Omental fat pad (tissue), 4 donors: ENCODE results near the gene ABHD12. TPM values are rescaled to one million over a fixed set of nuclear protein-coding genes. Genes with fewer than 3 reads are reported as not detected.

Source experiments
- ATAC-seq: fragments of 150-250 bp; one replicate; pipeline ENCODE4 v1.9.1; 2016; ENCODE audit warnings: mild to moderate bottlenecking, moderate library complexity; ENCODE audit not compliant: low FRiP score
- DNase-seq: peaks from one replicate; pipeline ENCODE4 v3.0.0-alpha.2; 2019; ENCODE audit warnings: low spot score
- total RNA-seq, 4 donors: library from RNA; depleted of rRNA; stranded (reverse); fragments of >200 nt; gene quantifications; one replicate each; pipeline ENCODE4 v1.1.0, GENCODE V29; 2016
- TF ChIP-seq, protein P1 (sequence below), 3 donors: fragments of 450-650 bp; IDR thresholded peaks; one replicate each; pipeline ENCODE4 v1.5.1; 2016 to 2017; ENCODE audit warnings: antibody characterized with exemption in 3 of 3, mild to moderate bottlenecking in 3 of 3, moderate library complexity in 2 of 3

The ABHD12 gene
- total RNA-seq, 4 donors from 2014 or later = 30.3 to 46.3 (median 38.4) TPM

DNA sequence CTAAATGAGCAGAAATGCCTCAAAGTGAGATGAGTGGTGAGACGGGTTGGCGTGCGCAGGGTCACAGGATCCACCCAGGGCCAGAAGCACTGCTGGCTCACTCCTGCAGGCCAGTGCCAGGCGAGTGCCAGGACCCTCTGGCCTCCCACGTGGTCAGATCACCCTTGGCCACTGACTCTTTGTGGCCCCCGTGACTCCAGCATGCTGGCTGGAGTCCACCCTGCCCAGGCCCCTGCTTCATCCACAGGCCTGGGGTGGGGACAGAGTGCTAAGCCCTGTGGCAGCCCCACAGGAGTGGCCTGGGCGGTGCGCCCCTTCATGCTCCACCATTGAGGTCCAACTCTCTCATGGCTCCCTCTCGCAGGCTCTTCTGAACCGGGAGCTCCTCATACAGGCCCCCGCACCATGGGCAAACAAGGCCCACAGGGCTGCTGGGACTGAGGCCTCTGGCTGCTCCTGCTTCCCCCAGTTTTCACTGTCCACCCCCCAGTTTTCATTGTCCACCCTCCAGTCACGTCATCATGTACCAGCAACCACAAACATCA, 61.6 kb downstream of the ABHD12 start:
- no peak for ATAC-seq
- DNase-seq = no peak
- TF ChIP-seq, protein P1, sequence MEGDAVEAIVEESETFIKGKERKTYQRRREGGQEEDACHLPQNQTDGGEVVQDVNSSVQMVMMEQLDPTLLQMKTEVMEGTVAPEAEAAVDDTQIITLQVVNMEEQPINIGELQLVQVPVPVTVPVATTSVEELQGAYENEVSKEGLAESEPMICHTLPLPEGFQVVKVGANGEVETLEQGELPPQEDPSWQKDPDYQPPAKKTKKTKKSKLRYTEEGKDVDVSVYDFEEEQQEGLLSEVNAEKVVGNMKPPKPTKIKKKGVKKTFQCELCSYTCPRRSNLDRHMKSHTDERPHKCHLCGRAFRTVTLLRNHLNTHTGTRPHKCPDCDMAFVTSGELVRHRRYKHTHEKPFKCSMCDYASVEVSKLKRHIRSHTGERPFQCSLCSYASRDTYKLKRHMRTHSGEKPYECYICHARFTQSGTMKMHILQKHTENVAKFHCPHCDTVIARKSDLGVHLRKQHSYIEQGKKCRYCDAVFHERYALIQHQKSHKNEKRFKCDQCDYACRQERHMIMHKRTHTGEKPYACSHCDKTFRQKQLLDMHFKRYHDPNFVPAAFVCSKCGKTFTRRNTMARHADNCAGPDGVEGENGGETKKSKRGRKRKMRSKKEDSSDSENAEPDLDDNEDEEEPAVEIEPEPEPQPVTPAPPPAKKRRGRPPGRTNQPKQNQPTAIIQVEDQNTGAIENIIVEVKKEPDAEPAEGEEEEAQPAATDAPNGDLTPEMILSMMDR (IDR thresholded peaks at IDR 0.05) = no peak

DNA sequence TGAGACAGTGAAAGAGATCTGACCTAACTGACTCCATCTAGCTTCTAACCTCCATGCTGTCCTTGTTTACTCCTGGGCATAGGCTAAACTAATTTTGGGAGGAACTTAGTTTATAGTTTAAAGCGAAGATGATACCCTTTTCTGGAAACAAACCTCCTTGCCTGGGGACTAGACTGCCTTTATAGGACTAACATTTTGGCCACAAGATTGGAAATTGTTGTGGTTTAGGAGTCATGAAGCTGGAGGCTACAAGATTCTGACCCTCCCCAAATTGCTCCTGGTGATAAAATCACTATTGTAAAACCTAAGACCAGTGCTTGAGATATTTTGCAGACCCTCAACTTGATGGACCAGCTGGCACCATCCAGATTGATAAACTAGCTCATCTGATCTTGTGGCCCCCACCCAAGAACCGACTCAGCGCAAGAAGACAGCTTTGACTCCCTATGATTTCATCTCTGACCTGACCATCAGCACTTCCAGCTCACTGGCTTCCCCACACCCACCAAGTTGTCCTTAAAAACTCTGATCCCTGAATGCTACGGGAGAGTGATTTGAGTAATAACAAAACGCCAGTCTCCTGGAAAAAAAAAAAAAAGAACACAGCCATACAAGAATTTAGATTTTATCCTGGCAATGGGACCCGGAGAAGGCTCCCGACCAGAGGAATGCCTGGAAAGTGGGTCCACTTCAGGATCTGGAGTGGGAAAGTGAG, 63.0 kb downstream of the ABHD12 start:
- TF ChIP-seq, protein P1 (IDR thresholded peaks at IDR 0.05) = no peak
- no peak for DNase-seq
- ATAC-seq = no peak

DNA sequence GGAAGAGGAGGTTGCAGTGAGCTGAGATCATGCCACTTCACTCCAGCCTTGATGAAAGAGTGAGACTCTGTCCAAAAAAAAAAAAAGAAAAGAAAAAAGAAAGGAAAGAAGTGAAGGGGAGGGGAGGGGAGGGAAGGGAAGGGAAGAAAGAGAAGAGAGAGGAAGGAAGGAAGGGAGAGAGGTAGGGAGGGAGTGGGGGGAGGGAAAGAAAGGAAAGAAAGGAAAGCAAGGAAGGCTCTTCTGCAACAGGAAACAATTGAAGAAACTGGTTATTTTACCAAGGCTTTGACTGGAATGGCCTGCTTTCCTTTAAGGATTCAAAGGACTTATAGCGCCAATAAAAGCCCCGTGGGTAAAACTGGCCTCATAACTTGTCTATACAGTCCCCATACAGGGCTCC, 64.6 kb downstream of the ABHD12 start:
- DNase-seq (no peak), ATAC-seq (no peak)
- TF ChIP-seq, protein P1 (IDR thresholded peaks at IDR 0.05) = no peak

DNA sequence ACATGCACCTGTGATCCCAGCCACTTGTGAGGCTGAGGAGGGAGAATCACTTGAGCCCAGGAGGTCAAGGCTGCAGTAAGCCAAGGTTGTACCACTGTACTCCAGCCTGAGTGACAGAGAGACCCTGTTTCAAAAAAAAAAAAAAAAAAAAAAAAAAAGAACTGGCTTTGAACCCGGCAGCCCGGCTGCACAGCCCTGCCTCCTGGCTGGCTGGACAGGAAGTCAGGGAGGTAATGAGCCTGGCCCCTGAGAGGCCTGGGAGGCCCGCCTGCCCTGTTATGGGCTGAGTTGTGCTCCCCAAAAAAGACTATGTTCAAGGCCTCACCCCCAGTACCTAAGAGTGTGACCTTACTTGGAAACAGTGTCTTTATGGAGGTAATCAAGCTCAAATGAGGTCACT, 65.6 kb downstream of the ABHD12 start:
- ATAC-seq = no peak
- DNase-seq = no peak
- TF ChIP-seq, protein P1 (IDR thresholded peaks at IDR 0.05) = no peak

GRCh38 chr20:25324412-25324811, 66.2 kb downstream of the ABHD12 start:
- DNase-seq (no peak), ATAC-seq (no peak)
- TF ChIP-seq, protein P1 (IDR thresholded peaks at IDR 0.05) = no peak

- DNase-seq (no peak), ATAC-seq (no peak)
- TF ChIP-seq, protein P1 (IDR thresholded peaks at IDR 0.05) = no peak
These were observed 67.0 kb downstream of the ABHD12 start for GRCh38 chr20:25323496-25324246.
